ENCODE data around the gene SCYGR6. TPM values are rescaled to one million over a fixed set of nuclear protein-coding genes. Genes with fewer than 3 reads are reported as not detected.

The SCYGR6 gene
- total RNA-seq, 1 experiment from 2014 or later, result not detected

DNA sequence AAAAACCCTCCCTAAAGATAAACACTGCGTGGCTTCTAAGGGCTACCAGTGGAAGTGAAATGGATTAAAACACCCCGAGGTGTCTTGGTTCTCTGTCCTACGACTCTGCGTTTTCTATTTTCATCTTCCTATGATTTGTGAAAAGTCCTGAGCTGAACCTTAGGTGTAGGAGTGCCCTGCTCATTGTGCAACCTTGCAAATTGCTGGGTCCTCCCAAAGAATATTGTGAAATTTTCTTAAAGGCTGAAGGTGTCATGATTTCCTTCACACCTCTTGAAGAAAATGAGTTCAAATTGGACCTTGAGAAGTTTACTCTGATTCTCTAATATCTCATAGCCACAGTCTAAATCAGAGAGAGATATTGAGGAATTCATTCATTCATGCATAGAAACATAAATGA lies 4.9 kb downstream of the SCYGR6 start:
- no peaks in the 10 kb centered on the region for H4K20me1 ChIP-seq (ENCODE audit: insufficient read depth)
- H3K9ac ChIP-seq (ENCODE audit: low read length), result no peak overlapping the region
- no peak overlapping the region for H3K27ac ChIP-seq (ENCODE audit: low read depth, low read length)
- CTCF ChIA-PET, result no interaction called here
- DNase-seq (ENCODE audit: low read depth, low spot score) (no peak), ATAC-seq (no peak)
- H3K4me3 ChIP-seq (replicated peaks in 1 of 2; ENCODE audit: low read depth in 1 of 2, low read length in 2 of 2), result no peak overlapping the region
- BruUV-seq (replicated peaks), result no TSS peak
- H3K9me2 ChIP-seq (ENCODE audit: insufficient read depth), result no peaks in the 10 kb centered on the region
- no peak overlapping the region for H3K4me2 ChIP-seq (ENCODE audit: low read length)
- no peak overlapping the region for H2AFZ ChIP-seq (ENCODE audit: low read depth, low read length, poor library complexity, severe bottlenecking)
- no peaks in the 10 kb centered on the region for H3K27me3 ChIP-seq (ENCODE audit: insufficient read depth, low read length)
- POLR2A ChIA-PET, result no interaction called here
- H3K9me3 ChIP-seq (ENCODE audit: control insufficient read depth in 1 of 2, insufficient read depth in 1 of 2, low read depth in 1 of 2, low read length in 2 of 2), result no peaks in the 10 kb centered on the region
- RAD21 ChIA-PET (ENCODE audit: low non-redundant PET in 1 of 2, low total read pairs in 2 of 2, uncharacterized antibody in 2 of 2, unreplicated experiment in 2 of 2), result no interaction called here
- TF ChIP-seq EZH2phosphoT487 (IDR thresholded peaks at IDR 0.05; ENCODE audit: borderline replicate concordance) (no peak), ELF1 (IDR thresholded peaks at IDR 0.05; ENCODE audit: borderline replicate concordance, low read depth) (no peak), SP1 (IDR thresholded peaks at IDR 0.05; ENCODE audit: low read depth) (no peak), CEBPB (IDR thresholded peaks at IDR 0.05; ENCODE audit: low read depth) (no peak), FOSL1 (IDR thresholded peaks at IDR 0.05; ENCODE audit: low read depth) (no peak), POLR2A (IDR thresholded peaks at IDR 0.05; ENCODE audit: borderline replicate concordance, extremely low read depth, insufficient read depth, insufficient read length) (no peak), EGR1 (IDR thresholded peaks at IDR 0.05; ENCODE audit: low read depth) (no peak), CBX3 (IDR thresholded peaks at IDR 0.05; ENCODE audit: low read depth) (no peak)
- TF ChIP-seq, protein P1, sequence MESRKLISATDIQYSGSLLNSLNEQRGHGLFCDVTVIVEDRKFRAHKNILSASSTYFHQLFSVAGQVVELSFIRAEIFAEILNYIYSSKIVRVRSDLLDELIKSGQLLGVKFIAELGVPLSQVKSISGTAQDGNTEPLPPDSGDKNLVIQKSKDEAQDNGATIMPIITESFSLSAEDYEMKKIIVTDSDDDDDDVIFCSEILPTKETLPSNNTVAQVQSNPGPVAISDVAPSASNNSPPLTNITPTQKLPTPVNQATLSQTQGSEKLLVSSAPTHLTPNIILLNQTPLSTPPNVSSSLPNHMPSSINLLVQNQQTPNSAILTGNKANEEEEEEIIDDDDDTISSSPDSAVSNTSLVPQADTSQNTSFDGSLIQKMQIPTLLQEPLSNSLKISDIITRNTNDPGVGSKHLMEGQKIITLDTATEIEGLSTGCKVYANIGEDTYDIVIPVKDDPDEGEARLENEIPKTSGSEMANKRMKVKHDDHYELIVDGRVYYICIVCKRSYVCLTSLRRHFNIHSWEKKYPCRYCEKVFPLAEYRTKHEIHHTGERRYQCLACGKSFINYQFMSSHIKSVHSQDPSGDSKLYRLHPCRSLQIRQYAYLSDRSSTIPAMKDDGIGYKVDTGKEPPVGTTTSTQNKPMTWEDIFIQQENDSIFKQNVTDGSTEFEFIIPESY (IDR thresholded peaks at IDR 0.05; ENCODE audit: extremely low read depth, insufficient replicate concordance, low read length), result no peak
- H3K4me1 ChIP-seq (ENCODE audit: control insufficient read depth in 1 of 2, insufficient read depth in 2 of 2, low read length in 2 of 2), result no peaks in the 10 kb centered on the region
- intact Hi-C loops (cut with micrococcal nuclease), result no loop called here
- no peaks in the 10 kb centered on the region for H3K36me3 ChIP-seq (ENCODE audit: control insufficient read depth in 1 of 2, insufficient read depth in 2 of 2, low read length in 2 of 2)
- no peaks in the 10 kb centered on the region for H3K79me2 ChIP-seq (ENCODE audit: insufficient read depth, low read length)

All from HCT116 (cell line).